Forelimb muscle (tissue), 1 donor: ENCODE results near the gene RICTOR. TPM values are rescaled to one million over a fixed set of nuclear protein-coding genes. Genes with fewer than 3 reads are reported as not detected.
"Not testable (repeated sequence)": the region's sequence is repeated elsewhere in the genome, so short reads cannot be mapped to it uniquely, and the experiment has no call there.

ENCODE experiments used
- DNase-seq: peaks from one replicate; pipeline ENCODE4 v3.0.0-alpha.2; 2013; ENCODE audit warnings: low read depth
- polyA plus RNA-seq: library from polyadenylated mRNA; unstranded; fragments of 120-200 nt; gene quantifications from one replicate; pipeline ENCODE4 v1.2.1, GENCODE V29; 2013; ENCODE audit not compliant: insufficient read length

Gene RICTOR
- polyA plus RNA-seq, 1 donor, result 17.1 TPM

DNA sequence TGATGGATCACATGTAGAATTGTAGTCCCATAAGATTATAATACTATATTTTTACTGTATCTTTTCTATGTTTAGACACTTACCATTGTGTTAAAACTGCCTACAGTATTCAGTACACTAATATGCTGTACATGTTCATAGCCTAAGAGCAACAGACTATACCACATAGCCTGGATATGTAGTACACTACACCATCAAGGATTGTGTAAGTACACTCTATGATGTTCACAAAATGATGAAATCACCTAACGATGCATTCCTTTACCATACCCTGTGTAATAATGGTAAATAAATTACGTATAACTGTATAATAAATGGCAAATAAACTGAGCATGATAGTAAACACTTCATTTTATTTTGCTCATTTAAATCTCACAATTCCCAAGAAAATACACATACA, 60.3 kb downstream of the RICTOR start:
- no peak for DNase-seq

DNA sequence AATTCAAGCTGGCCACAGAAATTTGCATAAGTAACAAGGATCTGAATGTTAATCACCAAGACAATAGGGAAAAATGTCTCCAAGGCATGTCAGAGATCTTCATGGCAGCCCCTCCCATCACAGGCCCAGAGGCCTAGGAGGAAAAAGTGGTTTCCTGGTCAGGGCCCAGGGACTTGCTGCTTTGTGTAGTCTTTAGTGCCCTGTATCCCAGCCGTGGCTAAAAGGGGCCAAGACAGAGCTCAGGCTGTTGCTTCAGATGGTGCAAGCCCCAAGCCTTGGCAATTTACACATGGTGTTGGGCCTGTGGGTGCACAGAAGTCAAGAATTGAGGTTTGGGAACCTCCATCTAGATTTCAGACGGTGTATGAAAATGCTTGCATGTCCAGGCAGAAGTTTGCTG, 63.2 kb downstream of the RICTOR start:
- DNase-seq, result not testable (repeated sequence)

DNA sequence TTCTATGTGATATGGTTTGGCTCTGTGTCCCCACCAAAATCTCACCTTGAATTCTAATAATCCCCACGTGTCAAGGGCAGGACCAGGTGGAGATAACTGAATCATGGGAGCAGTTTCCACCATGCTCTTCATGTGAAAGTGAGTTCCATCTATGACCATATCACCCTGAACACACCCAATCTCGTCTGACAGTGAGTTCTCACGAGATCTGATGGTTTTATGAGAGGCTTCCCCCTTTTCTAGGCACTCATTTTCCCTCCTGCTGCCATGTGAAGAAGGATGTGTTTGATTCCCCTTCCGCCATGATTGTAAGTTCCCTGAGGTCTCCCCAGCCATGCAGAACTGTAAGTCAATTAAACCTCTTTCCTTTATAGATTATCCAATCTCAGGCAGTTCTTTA, 64.2 kb downstream of the RICTOR start:
- no peak for DNase-seq

DNA sequence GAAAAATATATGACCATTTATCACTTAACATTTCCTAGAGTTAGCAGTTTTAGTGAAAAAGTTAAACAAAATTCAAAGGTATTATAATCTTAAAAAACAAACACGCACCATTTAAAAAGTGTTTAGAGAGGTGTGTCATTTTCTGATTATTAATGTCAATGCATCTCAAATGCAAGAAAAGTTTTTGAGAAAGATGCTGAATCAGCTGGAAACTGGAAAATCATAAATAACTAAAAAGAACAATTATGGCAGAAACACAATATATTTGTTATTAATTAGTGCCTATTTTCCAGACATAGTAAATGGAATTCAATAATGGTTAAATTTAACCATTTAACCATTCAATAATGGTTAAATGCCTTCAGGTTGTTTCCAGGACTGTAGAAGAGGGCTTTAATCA, 64.9 kb downstream of the RICTOR start:
- no peak for DNase-seq

DNA sequence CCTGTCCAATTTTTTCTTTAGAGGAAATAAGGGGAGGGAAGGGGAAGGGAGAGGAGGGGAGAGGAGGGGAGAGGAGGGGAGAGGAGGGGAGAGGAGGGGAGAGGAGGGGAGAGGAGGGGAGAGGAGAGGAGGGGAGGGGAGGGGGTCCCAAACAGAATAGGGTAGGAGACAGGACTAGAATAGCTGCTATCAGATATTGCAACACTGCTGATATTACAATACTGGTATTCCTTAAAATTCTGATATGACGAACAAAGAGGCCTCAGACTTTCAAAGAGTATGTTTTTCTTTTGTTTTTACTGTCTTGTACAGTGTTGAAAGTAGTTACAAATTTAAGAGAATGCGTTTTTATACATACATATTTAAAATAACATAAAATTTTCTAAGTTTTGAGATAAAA, 67.5 kb downstream of the RICTOR start:
- DNase-seq, result no peak

DNA sequence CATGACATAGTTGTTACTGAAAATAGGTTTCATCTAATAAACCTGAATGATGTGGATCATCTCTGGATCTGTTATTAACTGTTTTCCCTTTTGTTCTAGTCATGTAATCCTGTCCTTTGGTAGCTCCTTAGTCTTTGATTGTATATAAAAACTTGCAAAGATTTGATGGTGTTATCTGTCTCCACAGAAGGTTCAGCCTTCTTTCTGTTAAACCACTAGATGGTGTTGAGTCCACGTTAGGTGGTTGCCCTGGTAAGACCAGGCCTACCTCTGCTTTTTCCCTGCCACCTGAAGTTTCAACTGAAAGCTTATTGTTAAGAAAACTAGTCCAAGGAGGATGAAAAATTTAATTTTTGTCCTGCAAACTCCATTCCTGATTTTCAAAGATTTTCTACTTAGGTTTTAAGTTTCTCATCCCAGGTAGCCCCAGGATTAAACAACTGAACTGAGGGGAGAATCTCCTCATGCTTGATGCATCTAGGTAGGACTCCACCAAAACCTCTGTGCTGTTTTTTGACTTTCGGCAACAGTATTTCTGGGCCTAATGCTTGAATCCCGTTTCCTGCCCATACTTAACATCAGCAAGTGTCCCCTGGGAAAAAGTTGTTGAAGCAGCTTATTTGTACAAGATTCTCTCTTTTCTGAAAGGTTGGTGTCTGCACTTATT, 68.5 kb downstream of the RICTOR start:
- DNase-seq, result no peak

DNA sequence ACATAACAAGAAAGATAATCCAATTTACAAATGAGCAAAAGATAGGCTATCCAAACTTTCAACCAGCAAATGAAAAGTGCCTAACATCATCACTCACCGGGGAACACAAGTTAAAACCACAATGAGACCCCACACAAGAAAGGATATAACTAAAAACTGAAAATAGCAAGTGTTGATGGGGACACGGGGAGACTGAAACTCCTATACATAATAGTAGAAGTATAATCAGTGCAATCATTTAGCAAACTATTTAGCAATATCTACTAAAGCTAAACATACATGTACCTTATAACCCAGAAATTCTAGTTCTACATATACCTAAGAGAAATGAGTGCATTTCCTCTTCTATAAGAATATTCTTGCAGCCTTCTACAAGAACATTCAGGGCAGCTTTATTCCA, 72.5 kb downstream of the RICTOR start:
- DNase-seq, result no peak

DNA sequence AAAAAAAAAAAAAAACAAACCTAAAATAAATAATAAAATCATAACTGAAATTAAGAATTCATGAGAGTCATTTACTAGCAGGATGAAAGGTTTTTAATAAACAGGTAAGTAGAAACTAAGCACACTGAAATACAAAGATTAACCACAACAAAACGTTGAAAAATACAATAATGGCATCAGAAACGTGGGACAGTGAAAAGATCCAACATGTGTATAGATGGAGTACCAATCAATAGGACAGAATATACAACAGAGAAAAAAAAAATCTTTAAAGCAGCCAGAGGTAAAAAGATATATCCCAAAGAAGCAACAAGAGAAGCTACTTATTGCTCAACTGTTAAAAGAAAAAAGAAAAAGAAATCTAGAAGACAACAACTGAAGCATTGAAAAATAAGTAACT, 75.2 kb downstream of the RICTOR start:
- DNase-seq, result no peak

DNA sequence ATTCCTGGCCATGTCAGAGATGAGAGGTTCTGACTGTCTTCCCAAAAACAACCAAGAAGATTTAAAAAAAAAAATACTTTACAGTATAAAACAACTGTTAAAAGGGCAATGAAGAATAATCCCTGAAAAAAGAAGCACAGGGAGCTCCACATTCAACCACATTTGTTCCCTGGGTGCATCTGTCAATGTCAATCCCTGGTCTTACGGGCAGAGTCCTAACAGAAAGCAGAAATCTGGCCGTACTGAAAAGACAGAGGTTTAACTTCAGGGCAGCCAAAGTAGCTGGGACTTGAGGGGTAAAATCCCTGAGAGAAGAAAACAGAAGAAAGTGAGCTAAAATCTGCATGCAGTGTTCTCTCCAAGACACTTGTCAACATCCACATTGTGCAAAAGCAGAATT, 76.6 kb downstream of the RICTOR start:
- no peak for DNase-seq

DNA sequence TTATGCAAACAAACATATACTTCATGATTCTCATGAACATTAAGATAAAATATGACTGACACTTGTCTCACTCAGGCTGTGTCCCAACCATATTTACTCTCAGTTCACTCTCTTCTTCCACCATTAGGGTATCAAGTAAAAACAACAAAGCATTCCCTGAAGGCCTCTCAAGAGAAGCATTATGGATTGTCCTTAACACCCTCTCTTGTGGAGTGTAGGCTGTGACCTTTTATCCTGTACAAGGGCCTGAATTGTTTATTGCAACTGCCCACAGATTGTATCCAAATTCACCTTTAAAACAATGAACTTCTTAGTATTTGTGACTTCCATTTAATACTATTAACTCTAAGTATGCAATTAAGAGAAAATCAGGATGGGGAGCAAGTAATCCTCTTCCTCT, 78.1 kb downstream of the RICTOR start:
- no peak for DNase-seq

DNA sequence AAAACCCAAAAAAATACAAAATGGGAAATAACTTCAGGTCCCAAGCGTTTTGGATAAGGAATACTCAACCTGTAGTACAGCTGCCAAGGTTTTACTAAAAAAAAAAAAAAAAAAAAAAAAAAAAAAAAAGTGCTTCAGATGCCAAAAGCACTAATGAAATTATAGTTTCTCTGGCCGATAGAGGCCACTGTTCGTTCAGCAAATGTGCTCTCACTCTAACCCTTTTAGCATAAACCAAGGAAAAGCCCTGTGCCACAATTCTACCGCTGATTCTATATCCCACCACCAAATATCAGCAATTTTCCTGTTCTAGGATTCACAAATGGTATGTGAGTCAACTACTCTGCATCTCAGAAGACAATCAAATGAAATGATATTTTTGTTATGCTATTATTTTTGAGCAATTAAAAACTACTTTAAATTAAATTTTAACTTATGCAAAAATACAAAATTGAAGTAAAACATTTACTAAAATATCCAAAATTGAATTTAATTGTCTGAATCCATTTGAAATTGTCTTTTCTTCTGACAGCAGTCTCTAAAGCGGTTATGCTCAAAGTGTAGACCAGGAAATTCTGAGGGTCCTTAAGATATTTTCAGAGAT, 79.8 kb downstream of the RICTOR start:
- no peak for DNase-seq

DNA sequence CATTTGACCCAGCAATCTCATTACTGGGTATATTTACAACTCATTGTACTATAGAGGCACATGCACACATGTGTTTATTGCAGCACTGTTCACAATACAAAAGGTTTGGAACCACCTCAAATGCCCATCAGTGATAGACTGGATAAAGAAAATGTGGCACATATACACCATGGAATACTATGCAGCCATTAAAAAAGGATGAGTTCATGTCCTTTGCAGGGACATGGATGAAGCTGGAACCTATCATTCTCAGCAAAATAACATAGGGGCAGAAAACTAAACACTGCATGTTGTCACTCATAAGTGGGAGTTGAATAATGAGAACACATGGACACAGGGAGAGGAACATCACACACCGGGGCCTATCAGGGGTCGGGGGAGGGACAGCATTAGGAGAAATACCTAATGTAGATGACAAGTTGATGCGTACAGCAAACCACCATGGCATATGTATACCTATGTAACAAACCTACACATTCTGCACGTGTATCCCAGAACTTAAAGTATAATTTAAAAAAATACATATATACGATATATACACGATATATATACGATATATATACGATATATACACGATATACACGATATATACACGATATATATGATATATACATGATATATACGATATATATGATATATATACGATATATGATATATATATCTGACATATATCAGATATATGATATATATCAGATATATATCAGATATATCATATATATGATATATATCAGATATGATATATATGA, 84.1 kb downstream of the RICTOR start:
- not testable (repeated sequence) for DNase-seq

DNA sequence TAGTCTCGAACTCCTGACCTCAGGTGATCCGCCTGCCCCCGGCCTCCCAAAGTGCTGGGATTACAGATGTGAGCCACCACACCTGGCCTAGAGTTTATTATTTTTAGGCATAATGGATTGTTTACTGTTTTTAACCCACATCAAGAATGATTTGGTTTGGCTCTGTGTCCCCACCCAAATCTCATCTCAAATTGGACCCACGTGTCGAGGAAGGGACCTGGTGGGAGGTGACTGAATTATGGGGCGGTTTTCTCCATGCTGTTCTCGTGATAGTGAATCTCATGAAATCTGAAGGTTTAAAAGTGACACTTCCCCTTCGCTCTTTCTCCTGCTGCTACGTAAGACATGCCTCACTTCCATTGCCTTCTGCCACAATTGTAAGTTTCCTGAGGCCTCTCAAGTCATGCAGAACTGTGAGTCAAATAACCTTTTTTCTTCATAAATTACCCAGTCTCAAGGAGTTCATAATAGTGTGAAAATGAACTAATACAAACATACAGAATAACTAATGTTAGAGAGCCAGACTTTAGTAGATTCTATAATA, 88.2 kb downstream of the RICTOR start:
- no peak for DNase-seq

DNA sequence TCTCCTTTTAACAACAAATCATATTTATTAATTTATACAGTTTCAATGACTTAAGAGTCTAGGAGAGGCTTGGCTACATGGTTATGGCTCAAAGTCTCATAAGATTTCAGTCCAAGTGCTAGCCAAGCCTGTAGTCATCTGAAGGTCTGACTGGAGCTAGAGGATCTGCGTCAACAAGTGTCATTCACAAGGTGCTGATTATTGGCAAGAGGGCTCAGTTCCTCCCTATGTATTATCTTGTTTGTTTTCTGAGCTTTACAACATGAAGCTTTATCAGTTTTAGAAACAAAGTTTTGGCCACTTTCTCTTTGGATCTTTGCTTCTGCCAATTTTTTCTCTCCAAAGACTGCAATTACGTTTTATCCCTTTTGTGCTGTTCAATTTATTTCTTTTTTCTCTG, 94.7 kb downstream of the RICTOR start:
- no peak for DNase-seq

DNA sequence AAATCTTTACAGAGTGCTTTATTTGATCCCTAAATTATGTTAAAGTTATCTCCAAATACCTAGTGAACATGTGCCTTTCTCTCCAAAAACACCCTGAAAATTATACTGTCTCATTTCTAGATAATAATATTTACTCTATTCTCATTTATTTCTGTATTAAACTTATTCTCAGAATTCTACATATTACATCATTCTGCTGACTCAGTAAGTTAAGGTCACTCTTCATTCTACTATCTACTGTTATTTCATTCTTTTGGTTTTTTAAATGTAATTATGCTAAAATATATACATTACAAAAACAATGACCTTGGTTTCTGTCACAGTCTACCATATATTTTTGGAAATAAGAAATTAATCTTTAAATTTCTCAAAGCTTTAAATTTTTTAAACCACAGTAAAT, 96.2 kb downstream of the RICTOR start:
- no peak for DNase-seq

DNA sequence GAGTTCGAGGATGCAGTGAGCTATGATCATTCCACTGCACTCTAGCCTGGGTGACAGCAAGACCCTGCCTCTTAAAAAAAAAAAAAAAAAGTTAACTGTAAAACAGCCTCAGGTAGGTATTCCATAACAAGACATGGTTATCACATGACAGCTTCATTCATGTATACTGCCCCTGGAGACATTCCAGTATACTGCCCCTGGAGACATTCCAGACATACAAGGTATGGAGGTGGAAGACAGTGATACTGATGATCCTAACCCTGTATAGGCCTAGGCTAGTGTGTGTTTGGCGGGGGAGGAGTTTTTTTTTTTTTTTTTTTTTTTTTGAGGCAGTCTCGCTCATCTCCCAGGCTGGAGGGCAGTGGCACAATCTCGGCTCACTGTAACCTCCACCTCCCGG, 105.5 kb downstream of the RICTOR start:
- DNase-seq, result no peak

DNA sequence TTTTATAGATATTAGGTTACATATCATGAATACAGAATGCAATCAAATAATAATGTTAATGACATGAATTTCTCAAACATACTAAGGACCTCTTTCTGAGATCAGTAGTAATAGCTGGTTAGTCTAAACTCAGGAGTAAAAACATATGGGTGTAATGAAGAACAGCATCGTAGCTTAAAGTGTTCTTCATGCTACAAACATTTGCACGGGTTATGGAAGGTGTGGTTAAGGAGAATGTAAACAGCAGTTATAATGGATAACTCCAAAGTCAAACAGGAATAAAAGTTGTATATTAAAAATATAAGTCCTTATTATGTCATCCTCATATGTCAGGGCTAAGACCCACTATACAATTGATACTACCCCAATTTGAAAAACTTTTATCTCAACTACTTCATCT, 112.5 kb downstream of the RICTOR start:
- DNase-seq, result no peak

DNA sequence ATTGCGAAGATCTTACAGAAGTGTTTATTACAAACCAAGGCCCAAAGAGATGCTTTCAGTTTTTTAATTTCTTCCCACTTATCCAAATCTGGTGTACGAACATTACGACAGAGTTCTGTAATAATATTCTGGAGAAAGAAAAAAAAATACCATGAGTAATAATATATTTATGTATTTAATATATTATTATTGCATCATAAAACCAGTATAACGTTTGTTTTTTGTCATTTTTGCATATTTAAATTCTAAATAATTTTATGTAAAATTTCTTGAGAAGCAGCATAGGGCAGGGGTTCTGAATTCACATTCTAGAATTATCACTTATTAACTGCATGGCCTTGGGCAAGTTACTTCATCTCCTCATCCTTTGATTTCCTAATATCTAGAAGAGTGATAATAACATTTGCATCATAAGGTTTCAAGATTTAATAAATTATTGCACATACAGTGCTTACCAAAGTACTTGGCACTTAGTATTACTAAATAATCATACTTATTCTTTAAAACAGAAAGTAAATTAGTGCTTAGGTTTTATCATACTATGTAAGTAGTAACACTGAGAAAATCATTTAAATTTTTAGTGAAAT, 120.7 kb downstream of the RICTOR start:
- DNase-seq, result no peak

DNA sequence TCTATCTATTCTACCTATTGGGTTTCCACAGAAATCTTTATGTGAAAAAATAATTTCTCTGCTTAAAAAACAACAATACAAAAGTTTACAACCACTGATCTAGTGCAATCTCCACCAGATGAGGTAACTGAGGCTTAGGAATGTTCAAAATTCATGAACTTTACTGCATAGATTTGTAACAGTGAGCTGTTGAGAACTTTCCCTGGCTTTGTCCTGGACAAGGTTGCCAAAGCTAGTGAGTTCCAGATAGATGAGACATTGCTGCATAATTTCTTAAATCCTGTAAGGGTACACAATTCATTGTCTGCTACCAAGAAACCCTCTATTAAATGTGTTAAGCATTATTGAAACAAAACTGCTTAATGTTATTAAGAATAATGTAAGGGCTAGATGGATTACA, 125.7 kb downstream of the RICTOR start:
- DNase-seq, result no peak

DNA sequence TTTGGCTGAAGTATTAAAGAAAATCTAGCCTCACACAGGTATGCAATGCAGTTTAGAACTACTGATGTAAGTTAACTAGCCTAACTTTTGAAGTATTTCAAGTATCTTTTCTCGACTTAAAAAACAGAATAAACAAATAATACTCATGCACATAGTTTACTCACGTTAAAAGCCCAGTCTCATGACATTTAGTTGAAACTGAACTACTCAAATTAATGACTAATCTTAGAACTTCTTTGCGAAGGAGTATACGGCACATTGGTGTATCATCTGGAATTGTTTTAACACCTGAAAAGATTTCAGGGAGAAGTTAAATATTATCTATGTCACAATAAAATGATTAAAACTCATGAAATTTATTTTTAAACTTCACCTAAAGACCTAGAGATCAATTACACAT, 129.9 kb downstream of the RICTOR start:
- DNase-seq, result no peak

DNA sequence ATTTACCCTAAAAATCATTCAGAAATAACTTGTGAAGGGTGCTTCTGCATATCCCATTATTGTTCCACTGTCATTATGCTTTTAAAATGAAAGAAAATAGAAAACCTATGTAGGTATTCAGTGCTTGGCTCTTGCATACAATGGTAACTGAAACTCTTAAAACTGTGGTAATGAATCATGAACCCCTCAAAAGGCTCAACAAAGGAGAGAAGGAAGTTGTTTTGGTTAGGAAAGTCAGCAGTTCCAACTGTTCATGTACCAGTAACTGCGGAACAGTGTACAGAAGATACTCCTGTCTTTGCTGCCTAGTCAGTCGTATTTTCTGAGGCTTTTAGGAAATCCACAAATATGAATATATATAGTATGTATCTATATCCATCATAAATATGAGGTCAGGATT, 132.3 kb downstream of the RICTOR start:
- no peak for DNase-seq

DNA sequence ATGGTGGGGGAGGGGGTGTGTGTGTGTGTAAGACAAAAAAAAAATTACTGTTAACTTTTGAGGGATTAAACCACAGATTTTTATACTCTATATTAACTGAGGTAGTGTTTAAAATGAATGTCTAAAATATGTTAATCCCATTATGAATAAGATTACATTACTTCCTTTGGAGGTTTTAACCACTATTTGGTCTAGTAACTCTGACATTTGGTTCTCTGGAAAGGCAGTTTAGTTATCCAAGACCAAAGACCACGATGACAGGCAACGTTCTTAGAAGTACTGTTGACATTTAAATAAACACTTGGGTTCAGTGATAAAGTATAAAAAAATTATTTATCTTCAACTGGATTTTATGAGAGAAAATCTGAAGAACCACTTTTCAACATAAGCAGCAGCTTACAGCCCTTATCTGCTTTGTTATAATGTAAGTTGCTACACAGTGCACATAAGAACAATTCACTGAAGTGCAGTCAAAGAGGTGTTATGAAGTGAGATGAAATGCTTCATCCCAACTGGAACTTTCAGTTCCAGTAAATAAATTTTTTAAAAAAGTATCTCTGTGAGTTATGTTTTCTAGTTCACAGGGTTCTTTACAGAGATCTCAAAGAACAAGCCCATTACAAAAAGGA, 133.9 kb downstream of the RICTOR start:
- no peak for DNase-seq
